Measurements from ENCODE around the gene NOL11. TPM values are rescaled to one million over a fixed set of nuclear protein-coding genes. Genes with fewer than 3 reads are reported as not detected.

The NOL11 gene
- total and polyA plus RNA-seq, 2 experiments from 2014 or later = 116 to 130 TPM

DNA sequence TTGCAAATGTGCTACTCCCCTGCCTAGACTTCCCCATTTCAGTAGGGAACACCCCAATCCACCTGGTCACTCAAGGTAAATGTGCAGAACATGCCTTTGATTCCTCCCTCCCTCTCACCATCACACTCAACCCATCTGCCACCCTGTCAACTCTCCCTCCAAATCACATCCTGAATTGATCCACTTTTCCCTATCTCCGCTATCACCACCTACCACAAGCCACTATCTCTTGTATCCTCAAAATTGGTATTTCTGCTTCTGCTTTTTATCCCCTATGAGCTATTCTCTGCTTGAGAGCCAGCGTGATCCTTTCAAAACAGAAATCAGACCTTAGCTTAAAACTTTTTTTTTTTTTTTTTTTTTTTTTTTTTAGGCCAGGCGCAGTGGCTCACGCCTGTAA, 5.4 kb upstream of the NOL11 start (continued):
- TF ChIP-seq, protein P1, sequence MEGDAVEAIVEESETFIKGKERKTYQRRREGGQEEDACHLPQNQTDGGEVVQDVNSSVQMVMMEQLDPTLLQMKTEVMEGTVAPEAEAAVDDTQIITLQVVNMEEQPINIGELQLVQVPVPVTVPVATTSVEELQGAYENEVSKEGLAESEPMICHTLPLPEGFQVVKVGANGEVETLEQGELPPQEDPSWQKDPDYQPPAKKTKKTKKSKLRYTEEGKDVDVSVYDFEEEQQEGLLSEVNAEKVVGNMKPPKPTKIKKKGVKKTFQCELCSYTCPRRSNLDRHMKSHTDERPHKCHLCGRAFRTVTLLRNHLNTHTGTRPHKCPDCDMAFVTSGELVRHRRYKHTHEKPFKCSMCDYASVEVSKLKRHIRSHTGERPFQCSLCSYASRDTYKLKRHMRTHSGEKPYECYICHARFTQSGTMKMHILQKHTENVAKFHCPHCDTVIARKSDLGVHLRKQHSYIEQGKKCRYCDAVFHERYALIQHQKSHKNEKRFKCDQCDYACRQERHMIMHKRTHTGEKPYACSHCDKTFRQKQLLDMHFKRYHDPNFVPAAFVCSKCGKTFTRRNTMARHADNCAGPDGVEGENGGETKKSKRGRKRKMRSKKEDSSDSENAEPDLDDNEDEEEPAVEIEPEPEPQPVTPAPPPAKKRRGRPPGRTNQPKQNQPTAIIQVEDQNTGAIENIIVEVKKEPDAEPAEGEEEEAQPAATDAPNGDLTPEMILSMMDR (conservative IDR thresholded peaks at IDR 0.05; ENCODE audit: low read depth in 2 of 2) = no peak
- no peak for TF ChIP-seq CREB1 (CRISPR knock-in tag; IDR thresholded peaks at IDR 0.05; ENCODE audit: low read depth)
- TF ChIP-seq JUNB (IDR thresholded peaks at IDR 0.05; ENCODE audit: unreplicated experiment) = no peak
- no peak for TF ChIP-seq EZH2 (IDR thresholded peaks at IDR 0.05; ENCODE audit: low read depth, unreplicated experiment)

GRCh38 chr17:67713169-67713568, 4.6 kb upstream of the NOL11 start:
- H3K9me2 ChIP-seq (ENCODE audit: insufficient read depth) = no peaks in the 10 kb centered on the region
- H3K27ac Mint-ChIP-seq = no peak overlapping the region
- peaks cover 6% of the 10 kb centered on the region for H3K27me3 Mint-ChIP-seq (ENCODE audit: insufficient read depth, low read depth, poor library complexity)
- no peaks in the 10 kb centered on the region for H4K20me1 ChIP-seq (replicated peaks; ENCODE audit: insufficient read depth)
- TF ChIP-seq ZNF331 (CRISPR knock-in tag; IDR thresholded peaks at IDR 0.05; ENCODE audit: low read depth) (no peak), ETS1 (IDR thresholded peaks at IDR 0.05) (no peak)
- TF ChIP-seq, protein P2, sequence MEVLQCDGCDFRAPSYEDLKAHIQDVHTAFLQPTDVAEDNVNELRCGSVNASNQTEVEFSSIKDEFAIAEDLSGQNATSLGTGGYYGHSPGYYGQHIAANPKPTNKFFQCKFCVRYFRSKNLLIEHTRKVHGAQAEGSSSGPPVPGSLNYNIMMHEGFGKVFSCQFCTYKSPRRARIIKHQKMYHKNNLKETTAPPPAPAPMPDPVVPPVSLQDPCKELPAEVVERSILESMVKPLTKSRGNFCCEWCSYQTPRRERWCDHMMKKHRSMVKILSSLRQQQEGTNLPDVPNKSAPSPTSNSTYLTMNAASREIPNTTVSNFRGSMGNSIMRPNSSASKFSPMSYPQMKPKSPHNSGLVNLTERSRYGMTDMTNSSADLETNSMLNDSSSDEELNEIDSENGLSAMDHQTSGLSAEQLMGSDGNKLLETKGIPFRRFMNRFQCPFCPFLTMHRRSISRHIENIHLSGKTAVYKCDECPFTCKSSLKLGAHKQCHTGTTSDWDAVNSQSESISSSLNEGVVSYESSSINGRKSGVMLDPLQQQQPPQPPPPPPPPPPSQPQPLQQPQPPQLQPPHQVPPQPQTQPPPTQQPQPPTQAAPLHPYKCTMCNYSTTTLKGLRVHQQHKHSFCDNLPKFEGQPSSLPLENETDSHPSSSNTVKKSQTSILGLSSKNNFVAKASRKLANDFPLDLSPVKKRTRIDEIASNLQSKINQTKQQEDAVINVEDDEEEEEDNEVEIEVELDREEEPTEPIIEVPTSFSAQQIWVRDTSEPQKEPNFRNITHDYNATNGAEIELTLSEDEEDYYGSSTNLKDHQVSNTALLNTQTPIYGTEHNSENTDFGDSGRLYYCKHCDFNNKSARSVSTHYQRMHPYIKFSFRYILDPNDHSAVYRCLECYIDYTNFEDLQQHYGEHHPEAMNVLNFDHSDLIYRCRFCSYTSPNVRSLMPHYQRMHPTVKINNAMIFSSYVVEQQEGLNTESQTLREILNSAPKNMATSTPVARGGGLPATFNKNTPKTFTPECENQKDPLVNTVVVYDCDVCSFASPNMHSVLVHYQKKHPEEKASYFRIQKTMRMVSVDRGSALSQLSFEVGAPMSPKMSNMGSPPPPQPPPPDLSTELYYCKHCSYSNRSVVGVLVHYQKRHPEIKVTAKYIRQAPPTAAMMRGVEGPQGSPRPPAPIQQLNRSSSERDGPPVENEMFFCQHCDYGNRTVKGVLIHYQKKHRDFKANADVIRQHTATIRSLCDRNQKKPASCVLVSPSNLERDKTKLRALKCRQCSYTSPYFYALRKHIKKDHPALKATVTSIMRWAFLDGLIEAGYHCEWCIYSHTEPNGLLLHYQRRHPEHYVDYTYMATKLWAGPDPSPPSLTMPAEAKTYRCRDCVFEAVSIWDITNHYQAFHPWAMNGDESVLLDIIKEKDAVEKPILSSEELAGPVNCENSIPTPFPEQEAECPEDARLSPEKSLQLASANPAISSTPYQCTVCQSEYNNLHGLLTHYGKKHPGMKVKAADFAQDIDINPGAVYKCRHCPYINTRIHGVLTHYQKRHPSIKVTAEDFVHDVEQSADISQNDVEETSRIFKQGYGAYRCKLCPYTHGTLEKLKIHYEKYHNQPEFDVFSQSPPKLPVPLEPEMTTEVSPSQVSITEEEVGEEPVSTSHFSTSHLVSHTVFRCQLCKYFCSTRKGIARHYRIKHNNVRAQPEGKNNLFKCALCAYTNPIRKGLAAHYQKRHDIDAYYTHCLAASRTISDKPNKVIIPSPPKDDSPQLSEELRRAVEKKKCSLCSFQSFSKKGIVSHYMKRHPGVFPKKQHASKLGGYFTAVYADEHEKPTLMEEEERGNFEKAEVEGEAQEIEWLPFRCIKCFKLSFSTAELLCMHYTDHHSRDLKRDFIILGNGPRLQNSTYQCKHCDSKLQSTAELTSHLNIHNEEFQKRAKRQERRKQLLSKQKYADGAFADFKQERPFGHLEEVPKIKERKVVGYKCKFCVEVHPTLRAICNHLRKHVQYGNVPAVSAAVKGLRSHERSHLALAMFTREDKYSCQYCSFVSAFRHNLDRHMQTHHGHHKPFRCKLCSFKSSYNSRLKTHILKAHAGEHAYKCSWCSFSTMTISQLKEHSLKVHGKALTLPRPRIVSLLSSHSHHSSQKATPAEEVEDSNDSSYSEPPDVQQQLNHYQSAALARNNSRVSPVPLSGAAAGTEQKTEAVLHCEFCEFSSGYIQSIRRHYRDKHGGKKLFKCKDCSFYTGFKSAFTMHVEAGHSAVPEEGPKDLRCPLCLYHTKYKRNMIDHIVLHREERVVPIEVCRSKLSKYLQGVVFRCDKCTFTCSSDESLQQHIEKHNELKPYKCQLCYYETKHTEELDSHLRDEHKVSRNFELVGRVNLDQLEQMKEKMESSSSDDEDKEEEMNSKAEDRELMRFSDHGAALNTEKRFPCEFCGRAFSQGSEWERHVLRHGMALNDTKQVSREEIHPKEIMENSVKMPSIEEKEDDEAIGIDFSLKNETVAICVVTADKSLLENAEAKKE (CRISPR knock-in tag; IDR thresholded peaks at IDR 0.05) = no peak
- H3K36me3 Mint-ChIP-seq (ENCODE audit: low read depth) = peaks cover 5% of the 10 kb centered on the region; the same call in 1 of the 3 replicates
- H3K27ac ChIP-seq (ENCODE audit: low read depth) = no peak overlapping the region
- no peak overlapping the region for H3K4me3 Mint-ChIP-seq
- H3K79me2 ChIP-seq (replicated peaks; ENCODE audit: insufficient read depth) = peaks cover 4% of the 10 kb centered on the region
- no peak overlapping the region for H3K4me2 ChIP-seq
- no peak for ATAC-seq
- no peak for DNase-seq (ENCODE audit: low spot score)
- H3K36me3 ChIP-seq (ENCODE audit: insufficient read depth) = no peaks in the 10 kb centered on the region
- no peaks in the 10 kb centered on the region for H3K27me3 ChIP-seq (ENCODE audit: insufficient read depth)
- no peak overlapping the region for H3K4me3 ChIP-seq
- 0 out of 2 replicates have a peak, but pooled peaks cover 5% of the 10 kb centered on the region for H3F3A ChIP-seq (replicated peaks; ENCODE audit: low read depth)
- peaks cover 7% of the 10 kb centered on the region; the same call in 2 of the 3 replicates for H3K9me3 Mint-ChIP-seq
- H3K4me1 ChIP-seq (ENCODE audit: insufficient read depth) = peaks cover 8% of the 10 kb centered on the region
- no peak overlapping the region for H2AFZ ChIP-seq
- H3K4me1 Mint-ChIP-seq = peaks cover 14% of the 10 kb centered on the region

Data from GM23338 (cell line).